VCaP (cell line): ENCODE data around the gene CCDC24.

Source experiments
- H3K27ac ChIP-seq: fragments of 450-650 bp; 2 replicates; pipeline ENCODE4 v1.5.1; 2017
- CTCF ChIP-seq: fragments of 450-650 bp; conservative IDR thresholded peaks from 2 replicates; pipeline ENCODE4 v1.5.1; 2017; ENCODE audit warnings: mild to moderate bottlenecking, moderate library complexity

The CCDC24 gene

GRCh38 chr1:43982241-43982640, 9.2 kb upstream of the CCDC24 start:
- no peak for TF ChIP-seq CTCF

GRCh38 chr1:43982808-43983207, 8.6 kb upstream of the CCDC24 start:
- TF ChIP-seq CTCF = no peak
- no peak overlapping the region for H3K27ac ChIP-seq

More at GRCh38 chr1:43982241-43982640, 9.2 kb upstream of the CCDC24 start:
- H3K27ac ChIP-seq = no peak overlapping the region

- H3K27ac ChIP-seq = no peak overlapping the region
- TF ChIP-seq CTCF = no peak
Observed at GRCh38 chr1:43983253-43983899, 8.0 kb upstream of the CCDC24 start.

GRCh38 chr1:43984855-43985254, 6.5 kb upstream of the CCDC24 start:
- TF ChIP-seq CTCF = no peak
- no peak overlapping the region for H3K27ac ChIP-seq

GRCh38 chr1:43985984-43986595, 5.3 kb upstream of the CCDC24 start:
- H3K27ac ChIP-seq = no peak overlapping the region

GRCh38 chr1:43986712-43987111, 4.7 kb upstream of the CCDC24 start:
- TF ChIP-seq CTCF = no peak

More at GRCh38 chr1:43985984-43986595, 5.3 kb upstream of the CCDC24 start:
- TF ChIP-seq CTCF = no peak

GRCh38 chr1:43987159-43987902, 4.1 kb upstream of the CCDC24 start:
- no peak overlapping the region for H3K27ac ChIP-seq
- no peak for TF ChIP-seq CTCF

More at GRCh38 chr1:43986712-43987111, 4.7 kb upstream of the CCDC24 start:
- no peak overlapping the region for H3K27ac ChIP-seq
